ENCODE data around the gene CHL1.

DNA sequence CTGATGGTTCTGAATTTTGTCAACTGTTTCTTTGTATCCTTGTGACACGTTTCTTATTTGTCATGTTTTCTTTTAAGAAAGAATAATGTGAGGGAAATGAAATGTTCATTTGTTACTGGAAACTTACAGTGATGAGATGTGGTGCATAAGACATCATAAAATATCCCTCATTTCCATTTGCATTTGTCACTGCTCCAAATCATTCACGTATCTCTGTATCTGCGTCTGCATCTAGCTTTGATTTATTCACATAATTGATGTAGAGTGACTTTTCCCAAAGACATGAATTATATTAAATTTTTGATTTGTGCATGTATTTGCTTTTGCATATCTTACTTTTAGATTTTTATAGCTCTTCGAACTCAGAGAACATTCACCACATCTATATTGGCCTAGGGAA is 66.8 kb downstream of the CHL1 start:
- TF ChIP-seq, protein P1, sequence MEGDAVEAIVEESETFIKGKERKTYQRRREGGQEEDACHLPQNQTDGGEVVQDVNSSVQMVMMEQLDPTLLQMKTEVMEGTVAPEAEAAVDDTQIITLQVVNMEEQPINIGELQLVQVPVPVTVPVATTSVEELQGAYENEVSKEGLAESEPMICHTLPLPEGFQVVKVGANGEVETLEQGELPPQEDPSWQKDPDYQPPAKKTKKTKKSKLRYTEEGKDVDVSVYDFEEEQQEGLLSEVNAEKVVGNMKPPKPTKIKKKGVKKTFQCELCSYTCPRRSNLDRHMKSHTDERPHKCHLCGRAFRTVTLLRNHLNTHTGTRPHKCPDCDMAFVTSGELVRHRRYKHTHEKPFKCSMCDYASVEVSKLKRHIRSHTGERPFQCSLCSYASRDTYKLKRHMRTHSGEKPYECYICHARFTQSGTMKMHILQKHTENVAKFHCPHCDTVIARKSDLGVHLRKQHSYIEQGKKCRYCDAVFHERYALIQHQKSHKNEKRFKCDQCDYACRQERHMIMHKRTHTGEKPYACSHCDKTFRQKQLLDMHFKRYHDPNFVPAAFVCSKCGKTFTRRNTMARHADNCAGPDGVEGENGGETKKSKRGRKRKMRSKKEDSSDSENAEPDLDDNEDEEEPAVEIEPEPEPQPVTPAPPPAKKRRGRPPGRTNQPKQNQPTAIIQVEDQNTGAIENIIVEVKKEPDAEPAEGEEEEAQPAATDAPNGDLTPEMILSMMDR (IDR thresholded peaks at IDR 0.05), result no peak
- no peak for TF ChIP-seq POLR2A (IDR thresholded peaks at IDR 0.05)
